Trophoblast cell (in vitro differentiated cells and primary cell): ENCODE results near the gene TUBA1C.
A peak's percentile ranks its signal among the peaks of the same experiment; 100 is the strongest.

ENCODE experiments used
- DNase-seq, 2 donors: peaks; one replicate each; pipeline ENCODE4 v3.0.0-alpha.2; 2016
- H2AFZ ChIP-seq: 2 replicates; pipeline ENCODE4 v1.6.1; 2013; ENCODE audit warnings: low read length, moderate library complexity, mild to moderate bottlenecking; ENCODE audit not compliant: insufficient read depth, poor library complexity
- H2AK5ac ChIP-seq: 2 replicates; pipeline ENCODE4 v1.6.1; 2013; ENCODE audit warnings: mild to moderate bottlenecking, low read length
- H2BK120ac ChIP-seq: 2 replicates; pipeline ENCODE4 v1.6.1; 2013; ENCODE audit warnings: low read length, mild to moderate bottlenecking, moderate library complexity; ENCODE audit not compliant: insufficient read depth, poor library complexity
- H2BK12ac ChIP-seq: 2 replicates; pipeline ENCODE4 v1.6.1; 2013; ENCODE audit warnings: mild to moderate bottlenecking, low read length, moderate library complexity
- H2BK5ac ChIP-seq: 2 replicates; pipeline ENCODE4 v1.6.1; 2013; ENCODE audit warnings: low read length, low read depth, moderate library complexity, mild to moderate bottlenecking; ENCODE audit not compliant: poor library complexity
- H3K14ac ChIP-seq: 2 replicates; pipeline ENCODE4 v1.6.1; 2013; ENCODE audit warnings: mild to moderate bottlenecking, low read length
- H3K18ac ChIP-seq: 2 replicates; pipeline ENCODE4 v1.6.1; 2013; ENCODE audit warnings: mild to moderate bottlenecking, low read length
- H3K23ac ChIP-seq: 2 replicates; pipeline ENCODE4 v1.6.1; 2013; ENCODE audit warnings: low read length
- H3K27ac ChIP-seq: 2 replicates; pipeline ENCODE4 v1.5.1; 2013; ENCODE audit warnings: low read depth, mild to moderate bottlenecking, inconsistent platforms, low read length, moderate library complexity
- H3K27me3 ChIP-seq: 2 replicates; pipeline ENCODE4 v1.6.1; 2013; ENCODE audit warnings: inconsistent platforms, mild to moderate bottlenecking, low read length, moderate library complexity; ENCODE audit not compliant: insufficient read depth
- H3K36me3 ChIP-seq, 2 experiments: 1 replicate in 1 of 2; 2 replicates in 1 of 2; pipeline ENCODE4 v1.6.1; 2013; ENCODE audit warnings: low read length in 2 of 2, mild to moderate bottlenecking in 2 of 2, moderate library complexity in 1 of 2; ENCODE audit not compliant: insufficient read depth in 2 of 2, control insufficient read depth in 1 of 2
- H3K4ac ChIP-seq: 2 replicates; pipeline ENCODE4 v1.6.1; 2013; ENCODE audit warnings: low read depth, mild to moderate bottlenecking, low read length, moderate library complexity
- H3K4me1 ChIP-seq, 2 experiments: 1 replicate in 1 of 2; 2 replicates in 1 of 2; pipeline ENCODE4 v1.6.1; 2013; ENCODE audit warnings: low read length in 2 of 2, mild to moderate bottlenecking in 2 of 2, moderate library complexity in 1 of 2; ENCODE audit not compliant: insufficient read depth in 2 of 2, control insufficient read depth in 1 of 2
- H3K4me2 ChIP-seq: 2 replicates; pipeline ENCODE4 v1.6.1; 2013; ENCODE audit warnings: inconsistent platforms, mild to moderate bottlenecking, low read length, moderate library complexity
- H3K4me3 ChIP-seq: 2 replicates; pipeline ENCODE4 v1.5.1; 2013; ENCODE audit warnings: mild to moderate bottlenecking, low read depth, low read length, inconsistent platforms
- H3K79me1 ChIP-seq: one replicate; pipeline ENCODE4 v1.6.1; 2013; ENCODE audit warnings: low read length
- H3K79me2 ChIP-seq: 2 replicates; pipeline ENCODE4 v1.6.1; 2013; ENCODE audit warnings: low read length, mild to moderate bottlenecking; ENCODE audit not compliant: control insufficient read depth, insufficient read depth, poor library complexity
- H3K9ac ChIP-seq: 2 replicates; pipeline ENCODE4 v1.6.1; 2013; ENCODE audit warnings: mild to moderate bottlenecking, low read length
- H3K9me3 ChIP-seq: 2 replicates; pipeline ENCODE4 v1.6.1; 2013; ENCODE audit warnings: low read depth, mild to moderate bottlenecking, control low read depth, inconsistent platforms, low read length; ENCODE audit not compliant: insufficient read depth
- H4K12ac ChIP-seq: 2 replicates; pipeline ENCODE4 v1.6.1; 2013; ENCODE audit warnings: low read depth, mild to moderate bottlenecking, low read length, moderate library complexity
- H4K8ac ChIP-seq: 2 replicates; pipeline ENCODE4 v1.6.1; 2013; ENCODE audit warnings: low read depth, mild to moderate bottlenecking, low read length, moderate library complexity
- H4K91ac ChIP-seq: one replicate; pipeline ENCODE4 v1.6.1; 2013; ENCODE audit warnings: low read depth, mild to moderate bottlenecking, low read length, moderate library complexity
- WGBS: extraction: QIAGEN DNeasy Blood & Tissue Kit; methylation state at CpG from one replicate; pipeline ENCODE4 v1.1.7; 2013; ENCODE audit warnings: missing lambda C conversion rate; ENCODE audit not compliant: insufficient read length, insufficient coverage; ENCODE audit errors: extremely low coverage; 5-methylcytosine and 5-hydroxymethylcytosine counted together

TUBA1C gene

DNA sequence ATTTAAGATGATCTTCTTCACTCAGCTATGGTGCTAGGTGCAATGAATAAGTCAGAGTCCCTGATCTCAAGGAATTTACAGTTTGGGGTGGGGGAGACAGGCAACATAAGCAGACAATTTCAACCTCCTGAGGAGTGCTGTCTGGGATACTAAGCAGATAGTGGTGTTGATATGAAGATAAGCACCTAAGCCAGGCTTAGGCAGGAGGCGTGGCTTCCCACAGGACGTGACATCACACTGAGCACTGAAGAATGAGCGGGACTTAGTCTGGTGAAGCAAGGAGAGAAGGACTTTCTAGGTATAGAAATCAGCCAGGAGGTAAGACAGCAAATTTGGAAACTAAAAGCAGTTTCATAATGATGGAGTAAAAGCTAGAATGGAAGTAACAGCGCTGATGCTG, 36.9 kb downstream of the TUBA1C start:
- WGBS = no CpG with 5 or more reads among the region's 4 CpGs
- Histone ChIP-seq H2AFZ (no peak overlapping the region), H3K79me2 (no peaks in the 10 kb centered on the region), H3K4me1 (peaks cover 0 to 2% of the 10 kb centered on the region in 2 experiments), H3K79me1 (no peaks in the 10 kb centered on the region), H4K8ac (no peak overlapping the region), H3K36me3 (no peaks in the 10 kb centered on the region), H3K4ac (no peak overlapping the region), H3K18ac (no peak overlapping the region), H3K27ac (no peak overlapping the region), H2BK5ac (no peak overlapping the region), H3K9me3 (peaks cover 8% of the 10 kb centered on the region), H3K27me3 (peaks cover 19% of the 10 kb centered on the region), H3K23ac (no peak overlapping the region), H2BK120ac (no peak overlapping the region), H3K4me2 (no peak overlapping the region), H4K12ac (no peak overlapping the region), H2AK5ac (no peak overlapping the region), H3K14ac (no peak overlapping the region), H3K9ac (no peak overlapping the region), H4K91ac (no peak overlapping the region), H2BK12ac (no peak overlapping the region), H3K4me3 (no peak overlapping the region)
- DNase-seq = peak; percentile 65 to 80

DNA sequence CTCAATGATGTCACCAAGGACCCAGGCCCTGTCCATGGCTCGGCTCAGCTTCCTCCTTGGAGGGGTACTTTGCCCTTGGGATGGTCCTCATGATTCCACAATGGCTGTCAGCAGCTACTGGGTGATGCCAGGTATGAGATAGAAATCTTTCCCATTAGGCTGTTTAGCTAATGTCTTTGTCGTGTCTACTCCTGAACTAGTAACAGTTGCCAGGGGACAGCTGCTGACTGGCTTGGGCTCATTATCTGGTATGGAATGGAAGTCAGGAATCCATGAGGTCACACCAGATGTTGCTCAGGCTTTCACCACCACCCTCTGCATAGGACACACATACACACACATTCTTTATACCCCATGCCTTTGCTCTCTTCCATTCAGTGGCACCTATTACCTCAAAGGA, 39.3 kb downstream of the TUBA1C start:
- Histone ChIP-seq H3K36me3 (no peaks in the 10 kb centered on the region), H3K4me2 (no peak overlapping the region), H4K12ac (no peak overlapping the region), H2BK12ac (no peak overlapping the region), H3K23ac (no peak overlapping the region), H3K4me3 (no peak overlapping the region), H3K27me3 (no peaks in the 10 kb centered on the region), H3K9ac (no peak overlapping the region), H2BK120ac (no peak overlapping the region), H3K4ac (no peak overlapping the region), H2AK5ac (no peak overlapping the region), H3K18ac (no peak overlapping the region), H3K27ac (no peak overlapping the region), H4K8ac (no peak overlapping the region), H2AFZ (no peak overlapping the region), H3K79me1 (no peaks in the 10 kb centered on the region), H3K79me2 (no peaks in the 10 kb centered on the region), H3K4me1 (no peaks in the 10 kb centered on the region), H4K91ac (no peak overlapping the region), H2BK5ac (no peak overlapping the region), H3K9me3 (no peaks in the 10 kb centered on the region), H3K14ac (no peak overlapping the region)
- WGBS = no CpG with 5 or more reads among the region's 2 CpGs
- DNase-seq = peak; percentile 89 to 95

- Histone ChIP-seq H4K12ac (no peak overlapping the region), H2BK12ac (no peak overlapping the region), H3K4ac (no peak overlapping the region), H4K91ac (no peak overlapping the region), H3K27me3 (no peaks in the 10 kb centered on the region), H3K36me3 (no peaks in the 10 kb centered on the region), H3K9ac (no peak overlapping the region), H3K27ac (no peak overlapping the region), H3K79me1 (no peaks in the 10 kb centered on the region), H3K9me3 (no peaks in the 10 kb centered on the region), H2BK120ac (no peak overlapping the region), H2AFZ (no peak overlapping the region), H2AK5ac (no peak overlapping the region), H3K18ac (no peak overlapping the region), H2BK5ac (no peak overlapping the region), H4K8ac (no peak overlapping the region), H3K4me3 (no peak overlapping the region), H3K14ac (no peak overlapping the region), H3K23ac (no peak overlapping the region), H3K4me1 (no peaks in the 10 kb centered on the region), H3K4me2 (no peak overlapping the region), H3K79me2 (no peaks in the 10 kb centered on the region)
- DNase-seq = no peak
- no CpG with 5 or more reads among the region's 6 CpGs for WGBS
Measured at GRCh38 chr12:49305762-49306510, 41.1 kb downstream of the TUBA1C start.

DNA sequence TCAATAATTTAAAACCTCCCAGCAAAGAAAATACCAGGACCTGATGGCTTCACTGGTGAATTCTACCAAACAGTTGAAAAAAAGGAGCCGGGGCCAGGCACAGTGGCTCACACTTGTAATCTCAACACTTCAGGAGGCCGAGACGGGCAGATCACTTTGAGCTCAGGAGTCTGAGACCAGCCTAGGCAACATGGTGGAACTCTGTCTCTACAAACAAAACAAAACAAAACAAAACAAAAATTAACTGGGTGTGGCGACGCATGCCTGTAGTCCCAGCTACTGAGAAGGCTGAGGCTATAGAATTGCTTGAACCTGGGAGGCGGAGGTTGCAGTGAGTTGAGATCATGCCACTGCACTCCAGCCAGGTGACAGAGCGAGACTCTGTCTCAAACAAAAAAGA, 44.5 kb downstream of the TUBA1C start:
- Histone ChIP-seq H3K79me1 (no peaks in the 10 kb centered on the region), H3K9me3 (no peaks in the 10 kb centered on the region), H2BK120ac (no peak overlapping the region), H4K12ac (no peak overlapping the region), H3K14ac (no peak overlapping the region), H3K27ac (no peak overlapping the region), H2BK5ac (no peak overlapping the region), H4K91ac (no peak overlapping the region), H3K27me3 (no peaks in the 10 kb centered on the region), H3K4me2 (no peak overlapping the region), H3K23ac (no peak overlapping the region), H2BK12ac (no peak overlapping the region), H3K36me3 (no peaks in the 10 kb centered on the region), H3K18ac (no peak overlapping the region), H3K4me3 (no peak overlapping the region), H2AFZ (no peak overlapping the region), H3K79me2 (no peaks in the 10 kb centered on the region), H2AK5ac (no peak overlapping the region), H3K9ac (no peak overlapping the region), H3K4me1 (no peaks in the 10 kb centered on the region), H3K4ac (no peak overlapping the region), H4K8ac (no peak overlapping the region)
- no CpG with 5 or more reads among the region's 7 CpGs for WGBS
- peak; percentile 83 to 88 for DNase-seq
